ENCODE results near the gene TRAPPC12. TPM values are rescaled to one million over a fixed set of nuclear protein-coding genes. Genes with fewer than 3 reads are reported as not detected.

The TRAPPC12 gene
- total RNA-seq (100 to 1,000 TPM in 2 of 10 donors, 10 to 100 TPM in 8; 71.9 to 135 (median 89.6) TPM), polyA plus RNA-seq (100 to 1,000 TPM in 1 of 2 donors, 10 to 100 TPM in 1; 74.0 to 256 TPM)
- long read RNA-seq, donor 1, transcript TRAPPC12-201 (12 exons, 2,508 nt) = major isoform, 42 of 100 reads
- long read RNA-seq, donor 1, partial matches to known transcripts = 40 of 100 reads
- long read RNA-seq, donor 1, other reads (novel, unspliced or antisense) = 15 of 100 reads
- long read RNA-seq, donor 2, transcript TRAPPC12-201 (12 exons, 2,508 nt) = major isoform, 25 of 74 reads
- long read RNA-seq, donor 2, partial matches to known transcripts = 38 of 74 reads
- long read RNA-seq, donor 2, other reads (novel, unspliced or antisense) = 8 of 74 reads
- long read RNA-seq, donor 3, partial matches to known transcripts = 12 of 16 reads
- long read RNA-seq, donor 3, other reads (novel, unspliced or antisense) = 4 of 16 reads

GRCh38 chr2:3379647-3380534 is at the start of gene TRAPPC12:
TSS of gene TRAPPC12 (plus strand) at chr2:3379694. CDS start at chr2:3387624, 7,930 bp downstream.
- peak in 6 of 9 donors; percentile 34 to 68 (median 56) for TF ChIP-seq CTCF (IDR thresholded peaks at IDR 0.05)
- H3K4me3 ChIP-seq = peak within 1 kb of the TSS; percentile 61 to 99 (median 88)
- H3K27me3 ChIP-seq = no peaks in the 10 kb centered on the region
- H3K4me1 ChIP-seq = peaks cover 6 to 46% (median 40%) of the 10 kb centered on the region in 9 donors
- ATAC-seq = peak; percentile 85 to 95 (median 90)
- no peaks in the 10 kb centered on the region for H3K9me3 ChIP-seq
- whole genome bisulfite sequencing, 2 donors = 1% methylated on average over 61 of the region's 61 CpGs
- DNase-seq = peak; percentile 90 to 91
- H3K36me3 ChIP-seq = peaks cover 0 to 45% (median 5%) of the 10 kb centered on the region in 9 donors
- peak within 1 kb of the TSS; percentile 38 to 98 (median 92) for H3K27ac ChIP-seq
- intact Hi-C loops (cut with DNase I) = loop anchor here in 3 of 10 donors (1.0 to 5.0 kb wide), 4 partner anchors 27 to 197 kb away; partner anchors contain the start of gene RPS7 (in 1 of the 3)

GRCh38 chr2:3332133-3332532 is 47.4 kb upstream of the TRAPPC12 start:
- H3K9me3 ChIP-seq = no peaks in the 10 kb centered on the region
- TF ChIP-seq CTCF (IDR thresholded peaks at IDR 0.05) = no peak
- WGBS, 2 donors = 72 to 74% methylated on average over 8 of the region's 8 CpGs
- H3K4me3 ChIP-seq = no peak overlapping the region
- intact Hi-C loops (cut with DNase I) = no loop called here
- DNase-seq = no peak
- peak in 1 of 8 donors; percentile 59 for ATAC-seq
- peaks cover 0 to 4% (median 0%) of the 10 kb centered on the region in 9 donors for H3K4me1 ChIP-seq
- H3K27ac ChIP-seq = no peak overlapping the region
- H3K27me3 ChIP-seq = no peaks in the 10 kb centered on the region
- peaks cover 0 to 51% (median 0%) of the 10 kb centered on the region in 9 donors for H3K36me3 ChIP-seq

- Histone ChIP-seq H3K9me3 (no peaks in the 10 kb centered on the region), H3K4me3 (no peak overlapping the region), H3K36me3 (peaks cover 0 to 60% (median 0%) of the 10 kb centered on the region in 9 donors), H3K27ac (no peak overlapping the region), H3K4me1 (peaks cover 0 to 4% (median 0%) of the 10 kb centered on the region in 9 donors), H3K27me3 (no peaks in the 10 kb centered on the region)
- ATAC-seq (peak in 4 of 8 donors; percentile 28 to 56 (median 44)), DNase-seq (no peak)
- intact Hi-C loops (cut with DNase I) = no loop called here
- TF ChIP-seq CTCF (IDR thresholded peaks at IDR 0.05) = no peak
- WGBS, 2 donors = 76 to 80% methylated on average over 24 of the region's 24 CpGs
Measured at GRCh38 chr2:3334392-3335345, 44.8 kb upstream of the TRAPPC12 start.

All from heart right ventricle (tissue), 16 donors.